GM12878 (cell line): ENCODE results near the gene BMP7.

Source experiments
- POLR2A ChIP-seq: IDR thresholded peaks from 2 replicates; pipeline ENCODE4 v1.6.1; 2011; ENCODE audit warnings: low read depth, mild to moderate bottlenecking, low read length
- ZNF24 ChIP-seq: fragments of 450-650 bp; IDR thresholded peaks from 2 replicates; pipeline ENCODE4 v1.6.1; 2017; ENCODE audit warnings: antibody characterized with exemption, mild to moderate bottlenecking

DNA sequence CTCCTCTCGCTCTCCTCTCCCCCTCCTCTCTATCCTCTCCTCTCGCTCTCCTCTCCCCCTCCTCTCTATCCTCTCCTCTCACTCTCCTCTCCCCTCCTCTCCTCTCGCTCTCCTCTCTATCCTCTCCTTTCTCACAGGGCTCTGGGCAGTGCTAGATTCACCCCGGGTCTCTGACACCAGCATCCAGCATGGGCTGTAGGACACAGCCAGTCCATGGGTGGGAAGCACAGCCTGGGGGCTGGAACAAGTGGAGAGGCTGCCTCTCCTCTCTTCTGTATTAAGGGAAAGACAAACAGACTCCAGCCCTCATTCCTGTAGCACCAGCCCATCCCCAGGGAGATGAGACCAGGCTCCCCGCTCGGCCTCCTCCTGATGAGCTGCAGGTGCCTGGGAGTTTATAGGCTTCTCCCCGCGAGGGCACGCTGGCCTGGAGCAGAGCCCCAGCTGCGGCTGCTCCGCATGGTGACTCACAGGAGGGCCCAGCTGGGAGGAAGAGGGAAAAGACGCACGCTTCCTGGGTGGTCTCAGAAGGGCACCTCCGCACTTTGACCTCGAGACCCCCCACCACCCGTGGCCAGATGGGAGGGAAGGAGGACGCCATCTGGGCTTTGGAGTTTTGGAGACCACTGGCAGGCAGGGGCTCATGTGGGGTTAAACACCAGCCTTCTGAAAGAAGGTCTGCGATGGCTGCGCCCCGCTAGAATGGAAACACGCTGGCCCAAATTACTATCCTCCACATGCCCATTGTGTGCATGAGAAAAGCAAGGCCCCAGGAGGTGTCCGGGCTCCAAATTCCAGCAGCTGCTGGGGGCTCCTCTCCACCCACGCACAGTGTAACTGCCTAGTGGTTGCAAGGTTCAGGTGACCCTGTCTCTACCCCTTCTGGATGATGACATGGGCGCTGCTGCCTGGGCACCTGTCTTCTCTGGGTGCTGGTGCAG lies 68.0 kb downstream of the BMP7 start:
- no peak for TF ChIP-seq ZNF24
- TF ChIP-seq POLR2A = no peak
